ENCODE data around the gene TRIP6. TPM values are rescaled to one million over a fixed set of nuclear protein-coding genes. Genes with fewer than 3 reads are reported as not detected.

The TRIP6 gene, protein sequence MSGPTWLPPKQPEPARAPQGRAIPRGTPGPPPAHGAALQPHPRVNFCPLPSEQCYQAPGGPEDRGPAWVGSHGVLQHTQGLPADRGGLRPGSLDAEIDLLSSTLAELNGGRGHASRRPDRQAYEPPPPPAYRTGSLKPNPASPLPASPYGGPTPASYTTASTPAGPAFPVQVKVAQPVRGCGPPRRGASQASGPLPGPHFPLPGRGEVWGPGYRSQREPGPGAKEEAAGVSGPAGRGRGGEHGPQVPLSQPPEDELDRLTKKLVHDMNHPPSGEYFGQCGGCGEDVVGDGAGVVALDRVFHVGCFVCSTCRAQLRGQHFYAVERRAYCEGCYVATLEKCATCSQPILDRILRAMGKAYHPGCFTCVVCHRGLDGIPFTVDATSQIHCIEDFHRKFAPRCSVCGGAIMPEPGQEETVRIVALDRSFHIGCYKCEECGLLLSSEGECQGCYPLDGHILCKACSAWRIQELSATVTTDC
- 10 to 100 TPM; 25.5 to 28.6 TPM for total RNA-seq

GRCh38 chr7:100867040-100867775 lies at the start of gene TRIP6:
Gene TRIP6, plus strand, starts transcription at chr7:100867387. Its CDS starts 111 bp downstream, at chr7:100867498.
- no peaks in the 10 kb centered on the region for H3K27me3 Mint-ChIP-seq (ENCODE audit: low read depth)
- ChIA-PET POLR2A (interaction anchor here (1.0 to 1.1 kb wide), 2 partner anchors 8 to 241 kb away, joined by 3 to 4 read pairs; partner anchors contain the start of gene SRRT), CTCF (interaction anchor here (1.0 kb wide), 1 partner anchor 161 kb away, joined by 3 read pairs; the partner anchor contains the start of gene POP7)
- ATAC-seq (peak; percentile 69), DNase-seq (peak; percentile 63)
- peaks cover 34% of the 10 kb centered on the region for H3K36me3 Mint-ChIP-seq (ENCODE audit: low read depth)
- peaks cover 21% of the 10 kb centered on the region for H3K4me1 Mint-ChIP-seq (ENCODE audit: low read depth)
- peak within 1 kb of the TSS; percentile 94 for H3K27ac Mint-ChIP-seq
- peak within 1 kb of the TSS; percentile 89 for H3K4me3 Mint-ChIP-seq
- H3K9me3 Mint-ChIP-seq (ENCODE audit: insufficient read depth) = no peaks in the 10 kb centered on the region

- no peaks in the 10 kb centered on the region for H3K9me3 Mint-ChIP-seq (ENCODE audit: insufficient read depth)
- H3K27me3 Mint-ChIP-seq (ENCODE audit: low read depth) = no peaks in the 10 kb centered on the region
- POLR2A ChIA-PET = interaction anchor here (0.6 kb wide), 1 partner anchor 30 kb away, joined by 3 read pairs; no protein-coding TSS in a partner anchor
- no peaks in the 10 kb centered on the region for H3K4me1 Mint-ChIP-seq (ENCODE audit: low read depth)
- ATAC-seq (no peak), DNase-seq (no peak)
- no peak overlapping the region for H3K27ac Mint-ChIP-seq
- CTCF ChIA-PET = interaction anchor here (1.2 kb wide), 1 partner anchor 113 kb away, joined by 3 read pairs; the partner anchor contains the start of gene POP7
- no peak overlapping the region for H3K4me3 Mint-ChIP-seq
- H3K36me3 Mint-ChIP-seq (ENCODE audit: low read depth) = no peaks in the 10 kb centered on the region
Measured at GRCh38 chr7:100818366-100818765, 48.8 kb upstream of the TRIP6 start.

DNA sequence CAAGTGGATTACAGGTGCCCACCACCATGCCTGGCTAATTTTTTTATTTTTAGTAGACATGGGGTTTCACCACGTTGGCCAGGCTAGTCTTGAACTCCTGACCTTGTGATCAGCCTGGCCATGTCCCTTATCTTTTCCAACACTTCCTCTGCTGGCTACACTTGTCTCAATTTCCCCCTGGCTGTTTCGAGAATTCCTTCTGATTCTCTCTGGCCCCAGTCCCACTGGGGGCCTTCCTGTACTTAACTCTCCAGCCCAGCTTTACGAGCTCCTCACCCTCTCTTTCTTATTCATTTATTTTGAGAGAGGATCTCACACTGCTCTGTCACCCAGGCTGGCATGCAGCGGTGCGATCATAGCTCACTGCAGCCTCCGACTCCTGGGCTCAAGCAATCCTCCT lies 48.4 kb upstream of the TRIP6 start:
- ChIA-PET POLR2A (no interaction called here), CTCF (interaction anchor here (1.2 kb wide), 1 partner anchor 113 kb away, joined by 3 read pairs; the partner anchor contains the start of gene POP7)
- Mint-ChIP-seq H3K36me3 (ENCODE audit: low read depth) (no peaks in the 10 kb centered on the region), H3K9me3 (ENCODE audit: insufficient read depth) (no peaks in the 10 kb centered on the region), H3K27me3 (ENCODE audit: low read depth) (no peaks in the 10 kb centered on the region), H3K27ac (no peak overlapping the region), H3K4me3 (no peak overlapping the region), H3K4me1 (ENCODE audit: low read depth) (no peaks in the 10 kb centered on the region)
- ATAC-seq (no peak), DNase-seq (no peak)

GRCh38 chr7:100819586-100819985 lies 47.6 kb upstream of the TRIP6 start:
- CTCF ChIA-PET = no interaction called here
- H3K36me3 Mint-ChIP-seq (ENCODE audit: low read depth) = no peaks in the 10 kb centered on the region
- POLR2A ChIA-PET = no interaction called here
- ATAC-seq = no peak
- no peak overlapping the region for H3K4me3 Mint-ChIP-seq
- no peaks in the 10 kb centered on the region for H3K4me1 Mint-ChIP-seq (ENCODE audit: low read depth)
- DNase-seq = no peak
- no peaks in the 10 kb centered on the region for H3K9me3 Mint-ChIP-seq (ENCODE audit: insufficient read depth)
- H3K27me3 Mint-ChIP-seq (ENCODE audit: low read depth) = peaks cover 1% of the 10 kb centered on the region
- H3K27ac Mint-ChIP-seq = no peak overlapping the region

DNA sequence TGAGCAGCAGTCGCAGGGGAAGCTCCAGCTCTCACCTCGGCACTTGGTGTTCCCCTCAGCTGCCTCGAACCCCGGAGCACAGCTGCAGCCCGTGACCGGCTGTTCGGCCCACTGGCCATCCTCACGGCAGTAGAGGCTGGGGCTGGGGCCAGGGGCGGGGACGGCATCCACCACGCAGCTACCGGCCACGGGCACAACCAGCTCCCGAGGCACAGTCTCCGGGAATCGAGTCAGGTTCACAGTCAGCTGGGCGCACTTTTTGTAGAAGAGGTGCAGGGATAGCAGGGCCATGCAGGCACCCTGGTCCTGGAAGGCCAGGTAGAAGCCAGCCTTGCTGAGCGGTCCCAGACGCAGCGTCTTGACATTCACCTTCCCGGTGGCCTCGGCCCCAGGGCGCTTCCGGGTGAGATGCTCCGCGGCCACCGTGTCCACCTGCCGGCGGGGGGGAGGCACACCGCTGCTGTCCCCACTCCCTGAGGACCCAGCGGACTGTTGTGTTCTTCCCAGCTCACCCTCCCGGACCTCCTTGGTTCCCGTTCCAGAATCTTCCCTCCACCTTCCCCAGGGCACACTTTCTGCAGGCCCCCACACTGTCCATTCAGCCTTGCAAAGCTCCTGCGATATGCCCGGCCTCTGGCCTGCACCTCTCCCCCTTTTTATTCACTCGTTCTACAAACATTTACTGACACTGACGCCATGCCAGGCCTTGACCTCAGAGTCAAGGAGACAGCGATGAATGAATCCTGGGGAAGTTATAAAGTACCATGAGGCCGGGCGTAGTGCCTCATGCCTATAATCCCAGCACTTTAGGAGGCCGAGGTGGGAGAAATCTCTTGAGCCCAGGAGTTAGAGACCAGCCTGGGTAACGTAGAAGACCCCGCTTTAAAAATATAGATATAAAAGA lies 44.7 kb upstream of the TRIP6 start:
- Mint-ChIP-seq H3K4me3 (no peak overlapping the region), H3K4me1 (ENCODE audit: low read depth) (peaks cover 15% of the 10 kb centered on the region), H3K27ac (no peak overlapping the region), H3K9me3 (ENCODE audit: insufficient read depth) (no peaks in the 10 kb centered on the region), H3K27me3 (ENCODE audit: low read depth) (peaks cover 19% of the 10 kb centered on the region), H3K36me3 (ENCODE audit: low read depth) (no peaks in the 10 kb centered on the region)
- no peak for ATAC-seq
- ChIA-PET POLR2A (interaction anchor here (0.5 kb wide), 1 partner anchor 387 kb away, joined by 3 read pairs; no protein-coding TSS in a partner anchor), CTCF (interaction anchor here (1.4 kb wide), 1 partner anchor 23 kb away, joined by 4 read pairs; no protein-coding TSS in a partner anchor)
- no peak for DNase-seq

DNA sequence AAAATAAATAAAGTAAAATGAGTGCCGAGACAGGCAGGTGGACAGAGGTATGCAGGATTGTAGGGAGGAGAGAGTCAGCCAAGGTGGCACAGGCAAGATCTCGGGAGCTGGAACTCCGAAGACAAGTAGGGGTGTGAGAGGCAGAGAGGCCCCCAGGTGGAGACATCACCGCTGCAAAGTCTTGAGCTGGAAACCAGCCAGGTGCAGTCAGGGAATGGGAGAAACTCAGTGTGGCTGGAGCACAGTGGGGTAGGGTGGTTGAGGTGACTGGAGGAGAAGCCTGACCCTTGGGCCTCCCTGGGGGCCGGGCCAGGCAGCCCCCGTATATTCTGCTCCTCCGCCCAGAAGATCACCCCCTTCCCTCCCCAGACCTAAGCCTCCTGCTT lies 44.1 kb upstream of the TRIP6 start:
- Mint-ChIP-seq H3K36me3 (ENCODE audit: low read depth) (no peaks in the 10 kb centered on the region), H3K27ac (no peak overlapping the region), H3K9me3 (ENCODE audit: insufficient read depth) (no peaks in the 10 kb centered on the region), H3K27me3 (ENCODE audit: low read depth) (peaks cover 26% of the 10 kb centered on the region), H3K4me1 (ENCODE audit: low read depth) (peaks cover 20% of the 10 kb centered on the region), H3K4me3 (no peak overlapping the region)
- ATAC-seq = no peak
- no peak for DNase-seq
- POLR2A ChIA-PET = no interaction called here
- CTCF ChIA-PET = no interaction called here

DNA sequence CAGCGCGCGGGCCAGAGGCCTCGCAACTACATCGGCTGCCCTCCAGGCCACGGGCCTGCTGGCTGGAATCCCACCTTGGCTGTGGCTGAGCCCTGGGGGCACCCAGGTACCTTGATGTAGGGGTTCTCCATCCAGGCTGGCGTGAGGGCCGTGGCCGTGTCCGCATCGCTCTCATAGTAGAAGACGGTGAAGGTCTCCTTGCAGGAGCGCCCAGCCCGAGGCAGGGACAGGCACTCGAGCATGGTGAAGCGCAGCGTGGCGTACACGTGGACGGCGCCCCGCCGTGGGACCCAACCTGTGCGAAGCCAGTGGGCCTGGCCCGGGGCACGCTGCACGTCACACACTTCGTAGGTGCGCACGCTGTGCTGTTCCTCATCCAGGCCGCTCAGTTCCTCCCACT lies 43.7 kb upstream of the TRIP6 start:
- Mint-ChIP-seq H3K36me3 (ENCODE audit: low read depth) (no peaks in the 10 kb centered on the region), H3K4me3 (no peak overlapping the region), H3K4me1 (ENCODE audit: low read depth) (peaks cover 22% of the 10 kb centered on the region), H3K9me3 (ENCODE audit: insufficient read depth) (no peaks in the 10 kb centered on the region), H3K27me3 (ENCODE audit: low read depth) (peaks cover 28% of the 10 kb centered on the region), H3K27ac (no peak overlapping the region)
- ATAC-seq (no peak), DNase-seq (no peak)
- POLR2A ChIA-PET = no interaction called here
- CTCF ChIA-PET = no interaction called here

DNA sequence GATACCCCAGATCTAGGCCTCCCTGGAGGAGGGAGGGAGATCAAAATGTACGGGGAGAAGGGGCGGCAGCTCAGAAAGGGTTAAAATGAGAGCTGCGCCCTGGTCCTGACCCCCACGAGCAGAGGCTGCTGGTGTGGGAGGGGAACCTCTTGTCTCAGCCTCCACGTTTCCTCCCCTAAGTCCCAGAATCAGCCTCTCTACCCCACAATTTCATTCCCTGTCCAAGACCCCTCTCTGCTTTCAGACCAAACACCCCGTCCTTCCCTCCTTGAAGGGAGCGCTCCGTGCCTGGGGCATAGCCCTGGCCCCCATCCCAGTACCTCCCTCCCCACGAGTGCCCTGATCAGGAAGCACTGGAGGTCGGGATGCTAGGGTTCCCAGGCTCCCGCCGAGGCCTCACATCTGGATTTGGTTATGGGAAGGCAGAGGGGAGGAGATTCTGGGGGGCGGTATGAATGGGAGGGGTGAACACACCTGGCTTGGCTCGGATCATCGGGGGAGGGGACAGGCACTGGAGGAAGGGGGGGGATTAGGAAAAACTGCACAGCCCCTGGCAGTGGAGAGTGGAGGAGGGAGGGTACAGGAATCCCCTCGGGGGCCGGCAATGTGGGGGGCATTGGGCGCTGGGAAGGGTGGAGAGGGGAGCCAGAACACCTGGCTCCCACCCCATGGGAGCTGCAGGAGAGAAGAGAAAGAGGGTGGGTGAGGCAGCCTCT lies 42.5 kb upstream of the TRIP6 start:
- POLR2A ChIA-PET = no interaction called here
- H3K9me3 Mint-ChIP-seq (ENCODE audit: insufficient read depth) = no peaks in the 10 kb centered on the region

DNA sequence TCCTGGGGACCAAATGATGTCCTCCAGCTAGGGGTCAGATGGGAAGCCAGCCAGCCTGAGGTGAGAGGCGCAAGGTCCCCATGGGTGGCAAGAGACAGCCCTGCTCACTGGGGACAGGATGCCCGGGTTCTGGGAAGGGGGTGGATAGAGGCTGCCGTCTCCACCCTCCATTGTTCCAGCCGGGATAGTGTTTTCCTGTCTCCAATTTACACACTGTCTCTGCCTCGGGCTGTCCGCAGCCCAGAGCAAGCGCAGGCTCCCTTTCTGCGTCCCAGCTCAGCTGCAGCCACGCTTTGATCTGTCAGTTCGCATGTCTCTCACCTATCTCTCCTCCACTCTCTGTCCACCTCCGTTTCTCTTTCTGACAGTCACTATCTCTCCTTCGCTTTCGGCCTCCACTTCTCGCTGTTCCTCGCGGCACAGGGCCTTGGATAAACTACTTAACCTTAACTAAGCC lies 41.9 kb upstream of the TRIP6 start:
- ChIA-PET POLR2A (no interaction called here), CTCF (interaction anchor here (0.8 kb wide), 1 partner anchor 27 kb away, joined by 3 read pairs; the partner anchor contains the start of gene SLC12A9)
- H3K4me1 Mint-ChIP-seq (ENCODE audit: low read depth) = peaks cover 25% of the 10 kb centered on the region
- no peak overlapping the region for H3K4me3 Mint-ChIP-seq
- H3K27me3 Mint-ChIP-seq (ENCODE audit: low read depth) = peaks cover 34% of the 10 kb centered on the region
- H3K9me3 Mint-ChIP-seq (ENCODE audit: insufficient read depth) = no peaks in the 10 kb centered on the region
- no peak overlapping the region for H3K27ac Mint-ChIP-seq
- H3K36me3 Mint-ChIP-seq (ENCODE audit: low read depth) = no peaks in the 10 kb centered on the region
- DNase-seq = no peak
- no peak for ATAC-seq

More for the DNA sequence above, 42.5 kb upstream of the TRIP6 start:
- ATAC-seq (no peak), DNase-seq (no peak)
- Mint-ChIP-seq H3K4me1 (ENCODE audit: low read depth) (peaks cover 25% of the 10 kb centered on the region), H3K4me3 (no peak overlapping the region), H3K36me3 (ENCODE audit: low read depth) (no peaks in the 10 kb centered on the region), H3K27me3 (ENCODE audit: low read depth) (peaks cover 33% of the 10 kb centered on the region), H3K27ac (no peak overlapping the region)
- CTCF ChIA-PET = no interaction called here

- ATAC-seq (no peak), DNase-seq (no peak)
- POLR2A ChIA-PET = no interaction called here
- Mint-ChIP-seq H3K9me3 (ENCODE audit: insufficient read depth) (no peaks in the 10 kb centered on the region), H3K4me1 (ENCODE audit: low read depth) (peaks cover 25% of the 10 kb centered on the region), H3K27me3 (ENCODE audit: low read depth) (peaks cover 38% of the 10 kb centered on the region), H3K36me3 (ENCODE audit: low read depth) (no peaks in the 10 kb centered on the region), H3K27ac (no peak overlapping the region), H3K4me3 (no peak overlapping the region)
- CTCF ChIA-PET = interaction anchor here (0.8 kb wide), 1 partner anchor 27 kb away, joined by 3 read pairs; the partner anchor contains the start of gene SLC12A9
Measured at GRCh38 chr7:100825751-100826513, 41.3 kb upstream of the TRIP6 start.

Data from activated CD8-positive, alpha-beta T cell treated with anti-CD3 and anti-CD28 coated beads, Interleukin-2, amount 10 ng/mL, durations not matched to agents 7 days and 5 days (primary cell).